Stomach (tissue), 9 donors: ENCODE results near the gene NTF3. TPM values are rescaled to one million over a fixed set of nuclear protein-coding genes. Genes with fewer than 3 reads are reported as not detected.

Experiments
- DNase-seq, 2 donors: peaks; one replicate each; pipeline versions ENCODE4 v3.0.0 to v3.0.0-alpha.2; 2013 to 2019
- H3K27ac ChIP-seq, 5 donors: fragments of 200-600 bp in 4 of 5; sonication (generic) in 4 of 5; one replicate each; pipeline ENCODE4 v1.5.1; 2013 to 2019; ENCODE audit warnings: mild to moderate bottlenecking in 1 of 5, moderate library complexity in 1 of 5
- H3K27me3 ChIP-seq, 3 donors: fragments of 200-600 bp; sonication (generic); one replicate each; pipeline ENCODE4 v1.5.1; 2017 to 2019; ENCODE audit warnings: mixed run types in 1 of 3
- H3K36me3 ChIP-seq, 4 donors: fragments of 200-600 bp; sonication (generic); 1 replicate in 3 of 4; 2 replicates in 1 of 4; pipeline ENCODE4 v1.5.1; 2016 to 2019
- H3K4me1 ChIP-seq, 4 donors: fragments of 200-600 bp; sonication (generic); one replicate each; pipeline ENCODE4 v1.5.1; 2016 to 2019
- H3K4me3 ChIP-seq, 4 donors: fragments of 200-600 bp; sonication (generic) in 3 of 4; one replicate each; pipeline ENCODE4 v1.5.1; 2016 to 2019; ENCODE audit warnings: mild to moderate bottlenecking in 1 of 4
- H3K9me3 ChIP-seq, 4 donors: fragments of 200-600 bp; sonication (generic); one replicate each; pipeline ENCODE4 v1.5.1; 2016 to 2019
- CTCF ChIP-seq, 7 experiments: fragments of 450-650 bp in 4 of 7; fragments of 200-600 bp in 3 of 7; sonication (generic) in 3 of 7; IDR thresholded peaks; one replicate each; pipeline ENCODE4 v1.5.1; 2016 to 2019; ENCODE audit warnings: antibody characterized with exemption in 7 of 7, control low read depth in 2 of 7, mild to moderate bottlenecking in 1 of 7
- EP300 ChIP-seq: sonication (generic); formaldehyde crosslinking; IDR thresholded peaks from one replicate; pipeline ENCODE4 v1.6.1; 2017; ENCODE audit warnings: antibody characterized with exemption
- POLR2A ChIP-seq, 4 donors: fragments of 450-650 bp; IDR thresholded peaks; one replicate each; pipeline ENCODE4 v1.6.1; 2016; ENCODE audit warnings: antibody characterized with exemption in 4 of 4, control low read depth in 2 of 4, mild to moderate bottlenecking in 1 of 4, moderate library complexity in 1 of 4
- POLR2AphosphoS5 ChIP-seq, 3 donors: sonication (generic); formaldehyde crosslinking; IDR thresholded peaks; one replicate each; pipeline ENCODE4 v1.6.1; 2016; ENCODE audit warnings: antibody characterized with exemption in 3 of 3
- WGBS, 5 donors: extraction: QIAGEN DNeasy Blood & Tissue Kit in 3 of 5; methylation state at CpG; one replicate each; pipeline versions ENCODE4 v1.1.5 to v1.1.7; 2013 to 2018; 5-methylcytosine and 5-hydroxymethylcytosine counted together
- intact Hi-C: fragments of 100-400 bp; cut with DNase I; formaldehyde crosslinking; loops from one replicate; pipeline ENCODE4 v1.15.1; 2023; ENCODE audit warnings: low total_unique reads
- polyA plus RNA-seq, 3 donors: library from polyadenylated mRNA; stranded (reverse); fragments of 200-250 nt; gene quantifications; one replicate each; pipeline ENCODE4 v1.2.3, GENCODE V29; 2013
- total RNA-seq, 5 donors: library from RNA; depleted of rRNA; stranded (reverse); fragments of >200 nt; gene quantifications; one replicate each; pipeline versions ENCODE4 v1.1.0 to v1.2.3, GENCODE V29; 2014 to 2016
- donor health status: healthy with polysubstance abuse.
- donor health status: Bipolar disorder and iron deficiency.
- donor health status: healthy.

NTF3 gene
- total and polyA plus RNA-seq, 8 donors = 0.87 to 7.3 (median 4.0) TPM; not detected in 3

GRCh38 chr12:5514016-5514415, 82.1 kb downstream of the NTF3 start:
- Histone ChIP-seq H3K4me1 (peaks cover 0 to 15% (median 6%) of the 10 kb centered on the region in 4 donors), H3K9me3 (no peaks in the 10 kb centered on the region), H3K27me3 (peaks cover 0 to 9% (median 0%) of the 10 kb centered on the region in 3 donors), H3K4me3 (no peak overlapping the region), H3K27ac (no peak overlapping the region), H3K36me3 (no peaks in the 10 kb centered on the region)
- intact Hi-C loops = no loop called here
- WGBS, 5 donors = 71 to 85% (median 82%) methylated on average over 6 of the region's 6 CpGs
- no peak for DNase-seq
- TF ChIP-seq EP300 (no peak), CTCF (IDR thresholded peaks at IDR 0.05) (no peak)

GRCh38 chr12:5514545-5514944, 82.6 kb downstream of the NTF3 start:
- H3K4me1 ChIP-seq = peaks cover 0 to 15% (median 6%) of the 10 kb centered on the region in 4 donors
- H3K27me3 ChIP-seq = peaks cover 0 to 9% (median 0%) of the 10 kb centered on the region in 3 donors
- intact Hi-C loops = no loop called here
- WGBS, 5 donors = 82 to 97% (median 92%) methylated on average over 4 of the region's 4 CpGs
- no peak for TF ChIP-seq POLR2AphosphoS5 (IDR thresholded peaks at IDR 0.05)
- no peak overlapping the region for H3K27ac ChIP-seq
- no peaks in the 10 kb centered on the region for H3K36me3 ChIP-seq
- H3K9me3 ChIP-seq = no peaks in the 10 kb centered on the region
- no peak for DNase-seq
- H3K4me3 ChIP-seq = no peak overlapping the region

GRCh38 chr12:5515458-5515857, 83.5 kb downstream of the NTF3 start:
- DNase-seq = no peak
- Histone ChIP-seq H3K36me3 (no peaks in the 10 kb centered on the region), H3K4me1 (peaks cover 0 to 15% (median 6%) of the 10 kb centered on the region in 4 donors), H3K27me3 (peaks cover 0 to 9% (median 0%) of the 10 kb centered on the region in 3 donors), H3K27ac (no peak overlapping the region), H3K4me3 (no peak overlapping the region), H3K9me3 (no peaks in the 10 kb centered on the region)
- TF ChIP-seq POLR2AphosphoS5 (IDR thresholded peaks at IDR 0.05) = no peak
- WGBS, 5 donors = 88 to 98% (median 94%) methylated on average over 1 of the region's 1 CpG
- intact Hi-C loops = no loop called here

GRCh38 chr12:5516371-5517241, 84.7 kb downstream of the NTF3 start:
- TF ChIP-seq POLR2A (IDR thresholded peaks at IDR 0.05) (no peak), EP300 (no peak), POLR2AphosphoS5 (IDR thresholded peaks at IDR 0.05) (no peak), CTCF (IDR thresholded peaks at IDR 0.05) (no peak)
- DNase-seq = no peak
- Histone ChIP-seq H3K4me3 (no peak overlapping the region), H3K27ac (no peak overlapping the region), H3K9me3 (no peaks in the 10 kb centered on the region), H3K36me3 (no peaks in the 10 kb centered on the region), H3K27me3 (peaks cover 0 to 8% (median 0%) of the 10 kb centered on the region in 3 donors), H3K4me1 (peaks cover 0 to 11% (median 4%) of the 10 kb centered on the region in 4 donors)
- intact Hi-C loops = no loop called here
- WGBS, 5 donors = 76 to 85% (median 79%) methylated on average over 7 to 8 of the region's 8 CpGs

GRCh38 chr12:5518584-5519365, 86.9 kb downstream of the NTF3 start:
- 82 to 88% (median 83%) methylated on average over 8 of the region's 8 CpGs for WGBS, 5 donors
- no peaks in the 10 kb centered on the region for H3K27me3 ChIP-seq
- TF ChIP-seq CTCF (IDR thresholded peaks at IDR 0.05) (no peak), POLR2A (IDR thresholded peaks at IDR 0.05) (no peak), EP300 (no peak), POLR2AphosphoS5 (IDR thresholded peaks at IDR 0.05) (no peak)
- H3K27ac ChIP-seq = no peak overlapping the region
- no peaks in the 10 kb centered on the region for H3K4me1 ChIP-seq
- intact Hi-C loops = no loop called here
- H3K4me3 ChIP-seq = no peak overlapping the region
- H3K9me3 ChIP-seq = no peaks in the 10 kb centered on the region
- no peaks in the 10 kb centered on the region for H3K36me3 ChIP-seq
- no peak for DNase-seq
